GM21619 (cell line): Measurements from ENCODE around the gene DLG2.
"Not testable (repeated sequence)": the region's sequence is repeated elsewhere in the genome, so short reads cannot be mapped to it uniquely, and the experiment has no call there.

ENCODE experiments used
- ATAC-seq: cut with Tn5 transposase; IDR thresholded peaks from one replicate; pipeline ENCODE4 v1.9.1; 2021; ENCODE audit not compliant: unreplicated experiment

The DLG2 gene

DNA sequence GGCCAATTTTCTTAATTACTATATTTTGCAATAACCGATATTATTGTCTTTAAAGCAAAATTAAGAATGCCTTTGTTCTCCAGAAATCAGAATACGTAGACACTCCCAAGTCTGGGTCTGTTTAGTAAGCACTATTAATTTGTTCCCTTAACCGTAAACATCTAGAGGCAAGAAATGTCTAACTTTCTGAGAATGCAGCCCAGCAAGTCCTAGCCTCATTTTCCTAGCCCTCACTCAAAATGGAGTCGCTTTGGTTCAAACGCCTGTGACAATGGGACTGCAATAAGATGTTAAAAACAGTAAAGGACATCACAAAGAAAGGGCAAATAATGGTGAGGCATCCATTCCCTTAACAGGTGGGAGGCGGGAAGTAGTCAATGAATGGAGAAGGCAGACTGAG, 280.7 kb downstream of the DLG2 start:
- ATAC-seq: no peak

DNA sequence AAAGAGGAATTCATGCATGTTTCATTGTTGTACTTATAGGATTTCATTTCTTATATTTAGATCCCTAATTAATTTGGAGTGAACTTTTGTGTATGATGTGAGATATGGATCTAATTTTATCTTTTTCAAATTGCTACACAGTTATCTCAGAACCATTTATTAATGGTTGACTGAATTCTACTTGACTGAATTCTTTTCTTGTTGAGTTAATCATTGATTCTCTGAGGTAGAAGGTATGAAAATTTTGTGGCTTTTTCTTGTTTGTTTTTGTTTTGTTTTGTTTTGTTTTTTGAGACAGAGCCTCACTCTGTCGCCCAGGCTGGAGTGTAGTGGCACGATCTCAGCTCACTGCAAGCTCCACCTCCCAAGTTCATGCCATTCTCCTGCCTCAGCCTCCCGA, 286.3 kb downstream of the DLG2 start:
- ATAC-seq: not testable (repeated sequence)

DNA sequence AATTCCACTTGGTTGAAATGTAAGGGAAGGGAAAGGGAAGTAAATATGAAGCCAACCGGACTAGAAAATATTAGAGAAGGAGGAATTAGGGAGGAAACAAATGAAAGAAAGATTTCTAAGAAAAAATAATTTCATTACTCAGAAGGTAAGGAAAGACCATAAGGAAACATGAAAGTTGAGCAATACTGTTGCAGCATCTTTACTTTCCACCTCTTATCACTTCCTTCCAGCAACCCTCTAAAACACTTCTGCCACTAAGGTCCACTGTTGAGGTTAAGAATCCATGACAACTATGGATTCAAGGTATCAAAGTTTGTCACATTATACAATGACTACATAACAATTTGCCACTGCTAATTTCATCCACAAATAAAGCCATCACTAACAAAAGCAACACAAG, 308.6 kb downstream of the DLG2 start:
- no peak for ATAC-seq

DNA sequence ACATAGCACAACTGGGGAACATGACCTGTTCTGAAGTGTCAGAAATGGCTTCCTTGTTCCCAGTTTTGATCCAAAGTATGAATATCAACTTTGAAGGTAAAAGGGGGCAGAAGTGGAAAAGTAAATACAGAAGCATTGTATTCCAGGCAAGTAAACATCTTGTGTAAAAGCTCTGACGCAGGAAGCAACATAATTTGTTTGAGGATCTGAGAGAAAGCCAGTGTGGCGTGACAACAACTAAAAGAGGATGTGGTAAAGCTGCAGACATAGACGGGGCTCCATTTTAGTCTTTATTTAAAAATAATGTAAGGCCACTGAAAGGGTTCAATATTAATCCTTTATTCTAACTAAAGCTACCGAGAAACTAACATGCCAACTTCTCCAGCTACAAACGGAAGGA, 310.2 kb downstream of the DLG2 start:
- peak; percentile 99 for ATAC-seq

DNA sequence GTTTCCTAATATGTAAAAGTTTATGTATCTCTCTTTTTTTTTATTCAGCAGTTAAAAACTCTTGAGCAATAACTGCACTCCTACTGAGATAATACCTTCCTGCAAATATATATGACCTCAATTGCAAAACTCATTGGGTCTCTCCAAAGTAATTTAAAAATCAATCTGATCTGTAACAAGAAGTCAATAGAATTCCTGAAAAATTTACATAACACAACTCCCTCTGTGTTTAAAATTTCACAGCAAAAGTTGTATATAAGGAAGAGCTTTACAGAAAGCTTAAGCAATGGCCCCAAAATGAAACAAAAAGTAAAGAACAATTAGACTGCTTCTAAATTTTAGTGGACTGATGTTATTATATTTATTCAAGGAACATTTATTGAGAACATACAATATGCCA, 313.4 kb downstream of the DLG2 start:
- no peak for ATAC-seq

DNA sequence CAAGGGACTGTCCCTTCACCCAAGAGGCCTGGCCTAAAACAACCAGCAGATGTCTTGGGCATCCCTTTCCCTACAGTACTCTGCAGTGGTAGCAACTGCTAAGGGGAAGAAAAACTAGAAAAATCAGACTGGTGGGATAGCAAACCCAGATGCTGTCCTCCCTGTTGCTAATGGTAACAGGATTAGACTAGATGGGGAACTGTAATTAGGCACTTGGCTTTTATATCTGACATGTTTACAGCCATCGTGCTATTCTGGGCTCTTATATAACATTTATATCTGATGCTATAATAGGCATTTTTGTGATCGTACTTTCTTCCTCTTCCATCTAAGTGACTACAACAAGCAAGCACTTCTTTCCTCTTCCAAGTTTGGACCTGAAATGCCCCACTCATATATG, 316.7 kb downstream of the DLG2 start:
- no peak for ATAC-seq

DNA sequence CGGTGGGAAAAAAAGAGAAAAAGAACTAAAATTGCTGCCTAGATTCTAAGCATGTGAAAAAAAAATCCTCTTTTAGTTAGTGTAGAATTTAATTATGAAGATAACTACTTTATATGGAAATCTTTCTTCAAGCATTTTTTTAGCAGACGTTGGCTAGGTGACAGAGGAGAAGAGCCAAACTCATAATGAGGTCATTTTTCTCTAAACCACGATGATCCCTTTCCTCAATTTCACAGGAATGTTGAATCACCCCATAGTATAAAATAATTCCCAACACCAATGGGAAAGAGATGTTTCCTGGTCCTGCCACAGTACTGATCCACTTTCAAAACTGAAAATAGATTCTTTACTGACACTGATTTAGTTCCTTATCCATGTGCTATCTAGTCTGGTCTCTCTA, 319.8 kb downstream of the DLG2 start:
- ATAC-seq: no peak

DNA sequence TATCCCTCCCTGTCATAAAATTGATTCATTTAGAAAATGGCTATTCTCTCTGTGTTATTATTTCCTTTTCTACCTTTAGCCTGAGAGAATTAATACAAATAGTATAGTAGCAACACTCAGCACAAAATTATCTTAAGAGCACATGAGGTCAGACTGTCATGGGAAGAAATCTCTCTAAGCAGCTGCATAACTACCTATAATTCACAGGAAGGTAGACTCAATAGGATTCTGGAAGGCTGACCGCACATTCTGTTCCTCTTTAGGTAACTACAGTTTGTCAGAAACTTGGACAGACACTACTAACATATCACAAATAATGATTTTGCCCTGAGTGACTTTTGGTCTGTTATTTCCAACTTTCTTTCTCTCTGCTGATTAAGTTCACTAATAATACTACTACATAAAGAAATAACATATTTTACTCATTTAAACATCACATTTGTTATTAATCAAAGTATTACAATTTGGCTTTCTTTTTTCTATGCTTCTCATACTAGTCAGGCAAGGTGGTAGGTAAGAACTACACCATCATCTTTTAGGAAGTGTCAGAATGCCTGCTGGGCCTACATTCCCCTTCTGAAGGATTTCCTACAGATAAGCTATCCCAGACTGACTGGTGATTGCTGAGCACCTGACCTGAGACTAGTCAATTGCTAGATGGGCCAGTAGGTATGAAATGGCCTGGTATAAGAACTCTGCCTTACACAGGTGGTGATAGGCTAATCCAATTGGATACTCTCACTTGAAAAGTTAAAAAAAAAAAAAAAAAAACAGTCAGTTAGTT, 325.1 kb downstream of the DLG2 start:
- ATAC-seq: no peak

DNA sequence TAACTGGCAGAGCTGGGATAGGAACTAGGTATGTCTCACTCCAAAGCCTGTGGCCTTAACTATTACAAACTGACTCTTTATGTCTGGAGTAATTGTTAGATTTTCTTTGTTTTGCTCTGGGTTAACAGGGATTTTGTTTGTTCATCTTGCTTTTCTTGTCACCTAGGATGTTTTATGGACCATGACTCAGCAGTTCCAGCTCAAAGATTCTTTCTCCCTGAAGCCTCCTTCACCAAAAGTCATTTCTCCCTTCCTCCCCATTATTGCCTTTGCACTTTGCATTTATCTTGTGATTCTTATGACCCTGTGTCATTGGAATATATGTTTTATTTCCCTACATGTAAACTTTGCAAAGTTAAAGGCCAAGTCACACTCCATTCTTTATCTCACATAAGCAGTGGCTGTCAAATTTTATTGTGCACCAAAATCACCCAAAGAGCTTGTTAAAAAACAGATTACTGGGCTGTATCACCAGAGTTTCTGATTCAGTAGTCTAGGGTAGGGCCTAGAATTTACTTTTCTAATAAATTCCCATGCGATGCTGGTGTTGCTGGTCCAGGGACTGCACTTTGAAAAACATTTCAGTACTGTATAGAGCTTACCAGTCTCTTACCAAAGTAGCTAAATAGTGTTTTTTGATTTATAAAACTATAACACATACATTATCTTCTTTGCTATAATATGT, 327.7 kb downstream of the DLG2 start:
- no peak for ATAC-seq

DNA sequence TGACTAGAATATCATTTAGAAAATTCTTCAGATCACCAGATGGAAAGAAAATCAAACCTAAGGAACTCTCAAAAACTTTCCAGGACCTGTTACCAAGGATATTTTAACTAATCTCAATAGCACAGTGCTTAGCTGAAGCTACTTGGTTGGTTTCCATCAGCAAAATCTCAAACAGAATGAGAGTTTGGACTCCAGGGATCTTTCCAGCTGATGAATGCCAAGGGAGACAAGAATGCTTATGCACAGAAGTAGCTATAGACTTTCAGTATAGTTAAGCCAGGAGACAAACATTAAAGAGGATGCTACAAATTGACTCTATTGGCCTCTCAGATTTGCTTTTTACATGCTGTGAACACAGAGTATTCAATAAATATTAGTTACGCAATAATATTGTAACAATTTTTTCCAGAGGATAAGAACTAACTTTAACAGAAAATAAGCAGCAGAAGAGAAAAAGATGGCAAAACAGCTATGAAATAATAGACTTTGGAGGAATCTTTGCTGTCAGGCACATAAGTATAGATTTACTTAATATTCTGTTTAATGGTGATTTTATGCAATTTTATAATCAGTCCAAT, 331.4 kb downstream of the DLG2 start:
- ATAC-seq: no peak

DNA sequence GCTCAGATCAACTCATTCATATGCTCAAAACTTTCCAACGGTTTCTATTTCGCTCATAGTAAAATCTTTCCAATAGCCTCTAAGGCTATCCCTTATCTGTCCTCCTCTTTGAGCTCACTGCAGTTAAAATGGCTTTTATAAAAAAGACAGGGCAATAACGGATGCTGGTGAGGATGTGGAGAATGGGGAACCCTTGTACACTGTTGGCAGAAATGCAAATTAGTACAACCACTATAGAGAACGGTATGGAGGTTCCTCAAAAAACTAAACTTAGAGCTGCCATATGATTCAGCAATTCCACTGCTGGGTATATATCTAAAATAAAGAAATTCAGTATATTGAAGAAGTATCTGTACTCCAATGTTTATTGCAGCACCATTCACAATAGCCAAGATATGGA, 345.6 kb downstream of the DLG2 start:
- no peak for ATAC-seq

DNA sequence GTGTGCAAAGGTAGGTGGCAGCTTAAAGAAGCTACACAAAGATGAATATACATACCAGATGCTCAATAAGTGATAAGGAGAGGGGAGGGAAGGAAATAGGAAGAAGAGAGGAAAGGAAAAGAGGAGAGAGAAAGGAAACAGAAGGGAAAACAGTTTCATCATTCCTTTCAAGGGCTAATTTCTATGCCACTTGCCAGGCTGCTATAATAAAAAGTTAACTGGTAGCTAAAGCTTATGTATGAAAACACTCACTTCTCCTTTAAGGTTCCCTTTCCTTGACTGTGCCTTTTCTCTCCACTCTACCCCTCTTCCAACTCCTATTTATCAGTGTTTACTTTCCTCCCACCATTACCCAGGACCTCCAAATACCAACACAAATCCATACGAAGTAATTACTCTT, 347.9 kb downstream of the DLG2 start:
- no peak for ATAC-seq

DNA sequence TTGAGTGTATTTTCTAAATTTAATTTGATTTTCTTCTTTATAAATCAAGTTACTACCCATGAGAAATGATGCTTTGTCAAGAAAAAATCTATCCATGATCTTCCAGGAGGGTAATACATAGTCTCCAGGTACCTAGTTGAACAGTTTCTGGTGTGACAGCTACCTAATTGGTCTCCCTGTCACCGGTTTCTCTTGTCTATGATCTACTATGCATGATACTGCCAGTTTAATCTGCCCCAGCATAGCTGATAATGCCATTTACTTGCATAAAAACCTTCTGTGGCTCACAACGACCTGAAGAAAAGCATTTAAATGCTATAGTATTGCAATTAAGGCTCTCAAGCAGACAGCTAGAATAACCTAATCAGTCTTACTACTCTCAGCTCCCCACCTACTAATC, 349.5 kb downstream of the DLG2 start:
- no peak for ATAC-seq

DNA sequence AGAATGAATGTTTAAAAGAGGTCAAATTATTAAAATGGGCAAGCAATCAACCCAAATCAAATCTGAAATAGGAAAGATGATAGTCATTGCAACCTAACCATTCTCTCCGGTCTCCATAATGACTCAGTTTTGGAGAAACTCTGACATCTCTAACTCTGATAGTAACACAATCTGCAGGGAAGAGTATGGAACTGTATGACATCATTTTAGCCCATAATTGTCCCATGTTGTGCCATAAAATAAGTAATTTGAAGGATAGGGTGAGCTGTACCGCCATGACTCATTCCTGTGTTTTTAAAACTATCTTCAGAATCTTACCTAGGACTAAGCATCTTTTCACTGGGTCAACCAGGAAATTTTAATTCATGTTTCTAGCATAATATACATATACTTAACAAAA, 350.8 kb downstream of the DLG2 start:
- ATAC-seq: no peak

DNA sequence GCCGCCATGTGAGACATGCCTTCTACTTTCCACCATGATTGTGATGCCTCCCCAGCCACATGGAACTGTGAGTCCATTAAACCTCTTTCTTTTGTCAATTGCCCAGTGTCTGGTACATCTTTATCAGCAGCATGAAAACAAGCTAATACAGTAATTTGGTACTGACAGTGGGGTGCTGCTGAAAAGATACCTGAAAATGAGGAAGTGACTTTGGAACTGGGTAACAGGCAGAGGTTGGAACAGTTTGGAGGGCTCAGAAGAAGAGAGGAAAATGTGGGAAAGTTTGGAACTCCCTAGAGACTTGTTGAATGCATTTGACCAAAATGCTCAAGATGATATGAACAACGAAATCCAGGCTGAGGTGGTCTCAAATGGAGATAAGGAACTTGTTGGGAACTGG, 356.8 kb downstream of the DLG2 start:
- ATAC-seq: not testable (repeated sequence)

DNA sequence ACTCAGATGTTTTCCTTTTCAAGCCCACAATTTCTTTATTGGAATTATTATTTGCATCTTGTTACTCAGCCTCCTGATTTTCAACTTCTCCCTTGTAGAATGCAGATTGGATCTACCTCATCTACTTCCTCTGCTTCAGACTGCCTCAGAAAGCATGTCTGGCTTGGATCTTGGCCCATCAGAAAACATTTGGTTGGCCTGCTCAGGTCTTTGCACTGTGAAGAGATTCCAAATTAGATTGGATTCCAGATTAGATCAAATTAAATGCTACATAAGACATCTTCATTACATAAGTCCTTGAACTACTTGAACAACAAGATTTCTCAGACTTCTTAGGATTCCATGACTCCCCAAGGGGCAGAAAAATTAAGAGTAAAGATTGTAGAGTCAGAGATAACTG, 358.0 kb downstream of the DLG2 start:
- no peak for ATAC-seq

DNA sequence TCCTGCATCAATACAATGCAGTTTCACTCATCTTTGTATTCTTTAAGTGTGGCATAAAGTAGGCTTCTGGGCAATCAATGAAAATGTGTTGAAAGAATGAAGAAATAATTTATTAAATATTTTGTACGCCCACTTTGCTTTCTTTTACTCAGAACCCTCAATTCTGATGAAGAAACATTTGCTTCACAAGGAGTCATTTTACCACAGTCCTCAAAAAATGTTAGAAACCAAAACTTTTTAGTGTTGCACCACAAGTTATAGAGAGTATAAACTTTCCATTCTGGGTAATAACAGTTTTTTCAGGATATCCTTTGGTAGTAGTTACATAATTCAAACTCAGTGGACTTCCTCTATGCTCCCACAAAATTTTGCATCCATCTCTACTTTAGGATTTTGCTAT, 360.5 kb downstream of the DLG2 start:
- ATAC-seq: no peak

DNA sequence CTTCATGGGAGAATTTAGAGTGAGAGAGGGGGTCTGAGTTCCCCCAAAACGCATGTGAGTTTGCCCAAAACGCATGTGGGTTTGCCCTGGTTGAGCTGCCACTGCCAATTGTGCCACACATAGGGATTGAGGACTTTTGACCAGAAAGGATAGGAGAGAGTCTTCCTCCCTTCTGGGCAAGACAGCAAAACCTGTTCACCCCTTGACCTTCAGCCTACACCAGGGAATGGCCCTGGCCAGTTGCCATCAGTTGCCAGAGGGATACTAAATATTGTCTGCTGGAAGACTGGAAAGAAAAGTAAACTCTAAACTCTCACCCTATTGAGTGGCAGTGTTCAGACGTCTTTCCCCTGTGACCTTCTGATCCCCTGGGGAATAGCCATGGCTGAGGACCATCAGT, 363.8 kb downstream of the DLG2 start:
- ATAC-seq: no peak

DNA sequence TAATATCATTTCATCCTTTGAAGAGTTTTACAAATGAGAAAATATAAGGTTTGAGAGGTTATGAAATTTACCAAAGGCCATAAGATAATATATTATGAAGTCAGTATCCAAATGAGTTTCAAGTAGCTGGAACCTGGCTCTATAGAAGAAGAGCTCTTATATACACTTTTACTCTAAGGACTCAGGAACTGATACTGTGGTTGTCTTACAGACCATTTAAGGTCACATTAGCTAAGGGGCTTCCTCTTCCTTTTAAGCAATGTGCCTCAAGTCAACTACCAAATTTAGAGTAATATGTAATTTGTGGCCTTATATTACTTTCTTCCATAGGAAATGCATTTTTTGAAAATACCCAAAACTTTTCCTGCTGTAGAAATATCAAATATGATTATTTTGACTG, 369.3 kb downstream of the DLG2 start:
- no peak for ATAC-seq

DNA sequence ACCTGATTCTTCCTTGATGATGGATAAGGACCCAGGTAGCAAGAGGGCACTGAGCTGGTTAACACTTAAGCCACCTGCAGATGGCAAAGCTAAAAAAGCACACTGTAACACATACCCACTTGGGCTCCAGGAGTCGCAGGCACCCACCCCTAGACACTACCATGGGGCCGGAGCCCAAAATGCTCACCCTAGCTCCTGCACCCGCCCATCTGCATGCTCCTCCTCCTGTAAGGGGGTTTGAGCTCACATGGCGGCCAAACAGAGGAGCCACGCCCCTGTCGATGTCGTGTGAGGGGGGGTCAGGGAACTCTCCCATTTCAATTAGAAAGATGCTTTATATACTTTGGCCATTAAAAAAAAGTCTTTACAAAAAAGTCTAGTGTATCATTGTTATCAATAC, 370.7 kb downstream of the DLG2 start:
- no peak for ATAC-seq

DNA sequence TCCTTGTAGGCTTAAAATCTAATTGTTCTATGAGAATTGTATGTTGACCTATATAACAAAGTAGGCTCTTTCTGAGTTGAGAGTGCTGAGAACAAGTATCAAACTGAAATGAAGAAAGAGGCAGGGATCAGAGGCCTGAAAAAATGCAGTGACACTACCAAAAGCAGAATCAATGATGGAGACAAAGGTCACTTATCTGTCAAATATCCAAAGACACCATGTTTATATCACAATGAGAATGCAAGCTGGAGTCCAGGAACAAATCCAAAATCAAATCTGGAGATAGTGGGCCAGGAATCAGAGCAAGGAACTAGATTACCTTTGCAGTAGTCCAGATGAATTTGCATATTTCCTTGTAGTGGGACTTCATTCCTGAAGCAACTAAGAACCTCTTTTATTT, 377.7 kb downstream of the DLG2 start:
- ATAC-seq: no peak

DNA sequence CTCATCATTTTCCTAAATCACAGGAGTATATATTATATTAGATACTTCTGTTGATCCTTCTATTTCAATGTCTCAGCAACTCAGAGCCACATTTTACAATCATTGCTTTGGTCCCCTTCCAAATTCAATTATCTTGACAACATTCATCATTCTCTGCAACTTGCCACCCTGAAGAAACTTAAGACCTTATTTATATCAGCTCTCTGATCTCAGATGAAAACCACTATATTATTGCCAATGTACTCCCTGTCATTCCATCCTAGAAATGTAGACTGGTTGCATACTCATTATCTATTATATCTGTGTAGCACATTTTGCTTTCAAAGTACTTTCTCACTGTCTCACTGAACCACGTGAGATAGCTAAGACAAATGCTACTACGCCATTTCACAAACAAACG, 379.3 kb downstream of the DLG2 start:
- no peak for ATAC-seq
